Ishikawa (cell line): ENCODE data around the gene GTF2H4.

ENCODE experiments used
- CEBPB ChIP-seq: IDR thresholded peaks from 2 replicates; pipeline ENCODE4 v1.6.1; 2012
- CREB1 ChIP-seq: IDR thresholded peaks from 2 replicates; pipeline ENCODE4 v1.6.1; 2012; ENCODE audit warnings: low read depth
- EGR1 ChIP-seq: IDR thresholded peaks from 2 replicates; pipeline ENCODE4 v1.6.1; 2012
- EP300 ChIP-seq: IDR thresholded peaks from 2 replicates; pipeline ENCODE4 v1.6.1; 2012; ENCODE audit warnings: borderline replicate concordance
- FOXM1 ChIP-seq: IDR thresholded peaks from 2 replicates; pipeline ENCODE4 v1.6.1; 2012; ENCODE audit warnings: low read depth, borderline replicate concordance
- NFIC ChIP-seq: IDR thresholded peaks from 2 replicates; pipeline ENCODE4 v1.6.1; 2012
- RAD21 ChIP-seq: IDR thresholded peaks from 2 replicates; pipeline ENCODE4 v1.6.1; 2012; ENCODE audit warnings: low read depth
- TAF1 ChIP-seq: IDR thresholded peaks from 2 replicates; pipeline ENCODE4 v1.6.1; 2012; ENCODE audit warnings: low read depth, mild to moderate bottlenecking
- TCF12 ChIP-seq: IDR thresholded peaks from 2 replicates; pipeline ENCODE4 v1.6.1; 2012; ENCODE audit warnings: low read depth
- TEAD4 ChIP-seq: IDR thresholded peaks from 2 replicates; pipeline ENCODE4 v1.6.1; 2012
- YY1 ChIP-seq: IDR thresholded peaks from 2 replicates; pipeline ENCODE4 v1.6.1; 2012; ENCODE audit warnings: low read depth
- ZBTB7A ChIP-seq: IDR thresholded peaks from 2 replicates; pipeline ENCODE4 v1.6.1; 2012; ENCODE audit warnings: low read depth
- TF ChIP-seq, protein P1 (sequence below): IDR thresholded peaks from 2 replicates; pipeline ENCODE4 v1.6.1; 2012
- TF ChIP-seq, protein P2 (sequence below): IDR thresholded peaks from 2 replicates; pipeline ENCODE4 v1.6.1; 2012; ENCODE audit warnings: low read depth, mild to moderate bottlenecking
- TF ChIP-seq, protein P3 (sequence below): IDR thresholded peaks from 2 replicates; pipeline ENCODE4 v1.6.1; 2012

The GTF2H4 gene

DNA sequence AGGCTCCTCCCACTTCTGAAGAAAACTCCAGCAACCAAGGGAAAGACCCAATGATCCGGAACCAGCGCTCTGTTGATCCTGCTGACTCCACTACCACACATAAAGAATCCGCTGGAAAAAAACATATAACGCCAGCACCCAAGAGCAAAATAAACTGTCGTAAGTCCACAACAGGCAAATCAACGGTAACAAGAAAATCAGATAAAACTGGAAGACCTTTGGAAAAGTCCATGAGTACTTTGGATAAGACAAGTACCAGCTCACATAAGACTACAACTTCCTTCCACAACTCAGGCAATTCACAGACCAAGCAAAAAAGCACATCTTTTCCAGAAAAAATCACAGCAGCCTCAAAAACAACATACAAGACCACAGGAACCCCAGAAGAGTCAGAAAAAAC, 40.8 kb downstream of the GTF2H4 start:
- TF ChIP-seq CEBPB, result no peak
- TF ChIP-seq, protein P1, sequence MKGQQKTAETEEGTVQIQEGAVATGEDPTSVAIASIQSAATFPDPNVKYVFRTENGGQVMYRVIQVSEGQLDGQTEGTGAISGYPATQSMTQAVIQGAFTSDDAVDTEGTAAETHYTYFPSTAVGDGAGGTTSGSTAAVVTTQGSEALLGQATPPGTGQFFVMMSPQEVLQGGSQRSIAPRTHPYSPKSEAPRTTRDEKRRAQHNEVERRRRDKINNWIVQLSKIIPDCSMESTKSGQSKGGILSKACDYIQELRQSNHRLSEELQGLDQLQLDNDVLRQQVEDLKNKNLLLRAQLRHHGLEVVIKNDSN, result no peak
- TF ChIP-seq EGR1, result no peak
- no peak for TF ChIP-seq ZBTB7A
- no peak for TF ChIP-seq YY1
- TF ChIP-seq, protein P2, sequence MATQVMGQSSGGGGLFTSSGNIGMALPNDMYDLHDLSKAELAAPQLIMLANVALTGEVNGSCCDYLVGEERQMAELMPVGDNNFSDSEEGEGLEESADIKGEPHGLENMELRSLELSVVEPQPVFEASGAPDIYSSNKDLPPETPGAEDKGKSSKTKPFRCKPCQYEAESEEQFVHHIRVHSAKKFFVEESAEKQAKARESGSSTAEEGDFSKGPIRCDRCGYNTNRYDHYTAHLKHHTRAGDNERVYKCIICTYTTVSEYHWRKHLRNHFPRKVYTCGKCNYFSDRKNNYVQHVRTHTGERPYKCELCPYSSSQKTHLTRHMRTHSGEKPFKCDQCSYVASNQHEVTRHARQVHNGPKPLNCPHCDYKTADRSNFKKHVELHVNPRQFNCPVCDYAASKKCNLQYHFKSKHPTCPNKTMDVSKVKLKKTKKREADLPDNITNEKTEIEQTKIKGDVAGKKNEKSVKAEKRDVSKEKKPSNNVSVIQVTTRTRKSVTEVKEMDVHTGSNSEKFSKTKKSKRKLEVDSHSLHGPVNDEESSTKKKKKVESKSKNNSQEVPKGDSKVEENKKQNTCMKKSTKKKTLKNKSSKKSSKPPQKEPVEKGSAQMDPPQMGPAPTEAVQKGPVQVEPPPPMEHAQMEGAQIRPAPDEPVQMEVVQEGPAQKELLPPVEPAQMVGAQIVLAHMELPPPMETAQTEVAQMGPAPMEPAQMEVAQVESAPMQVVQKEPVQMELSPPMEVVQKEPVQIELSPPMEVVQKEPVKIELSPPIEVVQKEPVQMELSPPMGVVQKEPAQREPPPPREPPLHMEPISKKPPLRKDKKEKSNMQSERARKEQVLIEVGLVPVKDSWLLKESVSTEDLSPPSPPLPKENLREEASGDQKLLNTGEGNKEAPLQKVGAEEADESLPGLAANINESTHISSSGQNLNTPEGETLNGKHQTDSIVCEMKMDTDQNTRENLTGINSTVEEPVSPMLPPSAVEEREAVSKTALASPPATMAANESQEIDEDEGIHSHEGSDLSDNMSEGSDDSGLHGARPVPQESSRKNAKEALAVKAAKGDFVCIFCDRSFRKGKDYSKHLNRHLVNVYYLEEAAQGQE, result no peak
- TF ChIP-seq, protein P3, sequence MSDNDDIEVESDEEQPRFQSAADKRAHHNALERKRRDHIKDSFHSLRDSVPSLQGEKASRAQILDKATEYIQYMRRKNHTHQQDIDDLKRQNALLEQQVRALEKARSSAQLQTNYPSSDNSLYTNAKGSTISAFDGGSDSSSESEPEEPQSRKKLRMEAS, result no peak
- no peak for TF ChIP-seq CREB1
- TF ChIP-seq TCF12, result no peak
- no peak for TF ChIP-seq RAD21
- TF ChIP-seq TAF1, result no peak
- TF ChIP-seq EP300, result no peak

DNA sequence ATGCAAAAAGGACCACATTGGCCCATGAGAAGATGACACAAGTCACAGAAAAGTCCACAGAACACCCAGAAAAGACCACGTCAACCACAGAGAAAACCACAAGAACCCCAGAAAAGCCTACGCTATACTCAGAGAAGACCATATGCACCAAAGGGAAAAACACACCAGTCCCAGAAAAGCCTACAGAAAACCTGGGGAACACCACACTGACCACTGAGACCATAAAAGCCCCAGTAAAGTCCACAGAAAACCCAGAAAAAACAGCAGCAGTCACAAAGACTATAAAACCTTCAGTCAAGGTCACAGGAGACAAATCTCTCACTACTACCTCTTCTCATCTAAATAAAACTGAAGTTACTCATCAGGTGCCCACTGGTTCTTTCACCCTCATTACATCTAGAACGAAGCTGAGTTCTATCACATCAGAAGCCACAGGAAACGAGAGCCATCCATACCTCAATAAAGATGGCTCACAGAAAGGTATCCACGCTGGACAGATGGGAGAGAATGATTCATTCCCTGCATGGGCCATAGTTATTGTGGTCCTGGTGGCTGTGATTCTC, 44.0 kb downstream of the GTF2H4 start:
- TF ChIP-seq YY1 (no peak), CEBPB (no peak), CREB1 (no peak), TCF12 (no peak), EGR1 (no peak), FOXM1 (no peak)

DNA sequence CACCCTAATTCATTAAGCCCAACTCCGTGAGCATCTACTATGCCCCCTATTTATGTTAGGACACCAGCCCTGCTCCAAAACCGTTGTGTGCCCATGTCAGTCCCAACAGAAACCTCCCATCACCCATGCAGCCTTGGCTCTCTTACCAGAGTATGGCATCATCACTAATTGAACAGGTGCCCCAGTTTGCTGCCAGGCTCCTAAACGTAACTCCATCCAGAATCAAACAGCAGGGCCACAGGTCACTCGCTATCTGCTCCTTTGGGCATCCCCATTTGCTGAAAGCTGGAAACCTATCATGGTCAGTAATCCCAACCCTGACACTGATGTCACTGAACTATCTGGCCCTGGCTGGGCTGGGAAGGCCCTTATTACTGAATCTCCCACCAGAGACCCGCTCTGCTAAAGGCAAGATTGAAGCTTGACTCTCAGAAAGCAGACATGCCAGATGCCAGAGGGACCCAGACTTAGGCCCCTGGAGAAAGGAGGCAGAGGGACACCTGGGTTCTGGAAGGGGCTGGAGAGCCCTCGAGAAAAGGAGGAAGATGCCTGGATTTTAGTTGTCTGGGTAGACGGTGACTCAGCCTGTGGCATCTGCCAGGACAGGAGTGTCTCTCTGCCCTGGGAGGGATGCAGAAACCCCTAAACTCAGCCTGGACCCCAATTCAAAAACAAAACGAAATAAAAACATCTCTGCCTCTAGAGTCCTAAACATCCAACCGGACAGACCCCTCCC, 46.8 kb downstream of the GTF2H4 start:
- TF ChIP-seq, protein P1, result no peak
- TF ChIP-seq, protein P2, result no peak
- TF ChIP-seq, protein P3, result no peak
- TF ChIP-seq ZBTB7A (no peak), YY1 (no peak), NFIC (no peak), EGR1 (no peak), TEAD4 (no peak), FOXM1 (no peak), RAD21 (no peak), TAF1 (no peak), CREB1 (no peak)

DNA sequence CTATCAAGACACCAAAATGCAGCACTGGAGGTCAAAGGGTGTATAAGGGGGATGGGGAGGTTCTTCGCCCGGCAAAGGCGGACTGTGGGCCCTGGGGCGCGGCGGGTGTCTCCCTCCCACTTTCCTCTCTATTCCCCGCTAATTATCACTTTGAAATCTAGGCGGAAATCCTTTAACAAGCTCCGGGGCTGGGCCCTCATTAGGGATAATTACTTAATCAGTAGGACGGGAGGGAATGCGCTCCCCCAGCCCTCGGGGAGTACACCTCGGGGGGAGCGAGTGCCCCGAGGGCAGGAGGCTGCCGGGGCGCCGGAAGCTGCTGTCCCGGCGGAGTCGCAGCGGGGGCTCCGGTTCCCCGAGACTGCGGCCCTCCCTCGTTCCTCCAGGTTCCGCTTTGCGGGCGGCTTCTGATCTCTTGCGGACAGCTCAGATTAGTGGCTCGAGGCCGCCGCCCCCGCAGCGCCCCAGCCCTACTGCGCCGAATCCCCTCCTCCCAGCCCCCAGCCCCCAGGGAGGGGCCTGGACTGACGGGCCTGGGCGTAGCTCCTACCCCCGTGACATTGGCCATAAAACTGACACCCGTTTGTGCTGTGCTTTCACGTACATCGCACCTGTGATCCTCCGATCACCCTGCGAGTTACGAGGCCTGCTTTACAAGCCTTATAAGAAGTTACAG, 47.5 kb downstream of the GTF2H4 start:
- TF ChIP-seq EP300 (no peak), NFIC (no peak), EGR1 (peak; percentile 49; the same call in 1 of the 2 replicates)
- TF ChIP-seq, protein P3, result no peak

DNA sequence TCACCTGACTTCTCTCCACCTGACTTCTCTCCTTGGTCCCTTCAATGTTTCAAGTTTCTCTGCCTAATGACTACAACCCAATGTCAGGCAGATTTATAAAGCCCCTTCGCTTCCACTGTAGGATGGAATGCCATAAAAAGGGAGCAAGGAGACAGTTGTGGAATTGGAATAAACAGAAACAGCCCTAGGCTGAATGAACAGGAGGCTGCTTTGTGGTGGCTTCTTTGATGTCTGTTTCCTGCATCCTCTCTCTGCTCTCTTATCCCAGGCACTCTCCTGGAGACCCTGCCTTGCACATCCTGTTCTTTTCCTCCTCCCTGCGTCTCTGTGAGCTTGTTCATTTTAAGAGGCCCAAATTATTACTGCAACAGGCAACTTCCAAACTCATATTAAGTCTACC, 49.7 kb downstream of the GTF2H4 start:
- TF ChIP-seq CEBPB (no peak), YY1 (no peak), NFIC (no peak), TAF1 (no peak), EGR1 (no peak), ZBTB7A (no peak), TEAD4 (no peak), EP300 (no peak)
- TF ChIP-seq, protein P1, result no peak
- TF ChIP-seq, protein P2, result no peak
